Measurements from ENCODE around the gene NNAT. TPM values are rescaled to one million over a fixed set of nuclear protein-coding genes. Genes with fewer than 3 reads are reported as not detected.

Gene NNAT
- total and polyA plus RNA-seq, 2 donors (not counting 3 experiments of a cell fraction or from before 2014, with no cell fraction given): 2.3 to 32.9 TPM

- Histone ChIP-seq H4K20me1 (replicated peaks; ENCODE audit: control insufficient read depth, extremely low read depth, insufficient read depth, low read length) (no peaks in the 10 kb centered on the region), H3K9me1 (replicated peaks; ENCODE audit: control insufficient read depth, extremely low read depth, insufficient read depth, low read length) (no peaks in the 10 kb centered on the region), H3K4me2 (ENCODE audit: insufficient read depth, low read length) (no peak overlapping the region), H3K36me3 (ENCODE audit: control insufficient read depth in 2 of 2, extremely low read depth in 1 of 2, insufficient read depth in 2 of 2, low read length in 2 of 2) (no peaks in the 10 kb centered on the region), H3K4me1 (ENCODE audit: control insufficient read depth, extremely low read depth, insufficient read depth, low read length) (no peaks in the 10 kb centered on the region), H3K9ac (replicated peaks; ENCODE audit: extremely low read depth, insufficient read depth, low read length) (no peak overlapping the region), H3K27me3 (ENCODE audit: control insufficient read depth in 2 of 2, insufficient read depth in 2 of 2, low read length in 2 of 2) (peaks cover 0 to 1% of the 10 kb centered on the region in 2 experiments), H3K4me3 (replicated peaks in 1 of 3; ENCODE audit: insufficient read depth in 1 of 3, low read depth in 1 of 3, low read length in 3 of 3) (no peak overlapping the region), H2AFZ (ENCODE audit: low read depth, low read length) (no peak overlapping the region), H3K79me2 (ENCODE audit: control insufficient read depth, insufficient read depth, low read length) (no peaks in the 10 kb centered on the region), H3K27ac (ENCODE audit: insufficient read depth, low read depth, low read length) (no peak overlapping the region), H3K9me3 (replicated peaks; ENCODE audit: control insufficient read depth, insufficient read depth, low read length) (no peaks in the 10 kb centered on the region)
- POLR2A ChIA-PET: interaction anchor here (0.6 kb wide), 1 partner anchor 67 kb away, joined by 3 read pairs; no protein-coding TSS in a partner anchor
- CTCF ChIA-PET: no interaction called here
- TF ChIP-seq, protein P1, sequence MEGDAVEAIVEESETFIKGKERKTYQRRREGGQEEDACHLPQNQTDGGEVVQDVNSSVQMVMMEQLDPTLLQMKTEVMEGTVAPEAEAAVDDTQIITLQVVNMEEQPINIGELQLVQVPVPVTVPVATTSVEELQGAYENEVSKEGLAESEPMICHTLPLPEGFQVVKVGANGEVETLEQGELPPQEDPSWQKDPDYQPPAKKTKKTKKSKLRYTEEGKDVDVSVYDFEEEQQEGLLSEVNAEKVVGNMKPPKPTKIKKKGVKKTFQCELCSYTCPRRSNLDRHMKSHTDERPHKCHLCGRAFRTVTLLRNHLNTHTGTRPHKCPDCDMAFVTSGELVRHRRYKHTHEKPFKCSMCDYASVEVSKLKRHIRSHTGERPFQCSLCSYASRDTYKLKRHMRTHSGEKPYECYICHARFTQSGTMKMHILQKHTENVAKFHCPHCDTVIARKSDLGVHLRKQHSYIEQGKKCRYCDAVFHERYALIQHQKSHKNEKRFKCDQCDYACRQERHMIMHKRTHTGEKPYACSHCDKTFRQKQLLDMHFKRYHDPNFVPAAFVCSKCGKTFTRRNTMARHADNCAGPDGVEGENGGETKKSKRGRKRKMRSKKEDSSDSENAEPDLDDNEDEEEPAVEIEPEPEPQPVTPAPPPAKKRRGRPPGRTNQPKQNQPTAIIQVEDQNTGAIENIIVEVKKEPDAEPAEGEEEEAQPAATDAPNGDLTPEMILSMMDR (IDR thresholded peaks at IDR 0.05; ENCODE audit: extremely low read depth in 1 of 2, insufficient read depth in 1 of 2, low read depth in 1 of 2, low read length in 2 of 2): no peak
- TF ChIP-seq FOS (IDR thresholded peaks at IDR 0.05; ENCODE audit: borderline replicate concordance, insufficient read depth, low read length): no peak
- no peak for TF ChIP-seq EZH2 (IDR thresholded peaks at IDR 0.05; ENCODE audit: borderline replicate concordance, low read depth, low read length, severe bottlenecking)
- TF ChIP-seq POLR2AphosphoS5 (IDR thresholded peaks at IDR 0.05; ENCODE audit: insufficient read depth, low read depth, low read length): no peak
- TF ChIP-seq MYC (IDR thresholded peaks at IDR 0.05; ENCODE audit: low read depth, low read length): no peak
- dilution Hi-C loops (cut with MboI; ENCODE audit: extremely low pct_ligation_motif_present, low sequenced_read_pairs): no loop called here
- intact Hi-C loops (cut with micrococcal nuclease): no loop called here
- FAIRE-seq (no peak), DNase-seq (ENCODE audit: low read depth, low spot score) (no peak)
- no TSS peak for BruUV-seq (replicated peaks)
Measured at GRCh38 chr20:37490663-37491350, 30.2 kb upstream of the NNAT start.

Measured in endothelial cell of umbilical vein (primary cell).